Peyer's patch (tissue), 4 donors: ENCODE measurements around the gene AFDN. TPM values are rescaled to one million over a fixed set of nuclear protein-coding genes. Genes with fewer than 3 reads are reported as not detected.

Experiments
- DNase-seq, 3 donors: peaks; one replicate each; pipeline ENCODE4 v3.0.0-alpha.2; 2017 to 2019
- H3K27ac ChIP-seq, 4 donors: fragments of 200-600 bp; sonication (generic); one replicate each; pipeline ENCODE4 v1.5.1; 2016 to 2019
- H3K27me3 ChIP-seq, 2 donors: fragments of 200-600 bp; sonication (generic); one replicate each; pipeline ENCODE4 v1.5.1; 2019
- H3K36me3 ChIP-seq, 3 donors: fragments of 200-600 bp; sonication (generic); one replicate each; pipeline ENCODE4 v1.5.1; 2016 to 2019
- H3K4me1 ChIP-seq, 4 donors: fragments of 200-600 bp; sonication (generic); one replicate each; pipeline ENCODE4 v1.5.1; 2016 to 2019
- H3K4me3 ChIP-seq, 4 donors: fragments of 200-600 bp; sonication (generic); 1 replicate in 3 of 4; 2 replicates in 1 of 4; pipeline ENCODE4 v1.5.1; 2016 to 2019; ENCODE audit warnings: mild to moderate bottlenecking in 1 of 4
- H3K9me3 ChIP-seq, 4 donors: fragments of 200-600 bp; sonication (generic); one replicate each; pipeline ENCODE4 v1.5.1; 2016 to 2019; ENCODE audit warnings: mild to moderate bottlenecking in 1 of 4
- POLR2A ChIP-seq, 2 donors: fragments of 450-650 bp; IDR thresholded peaks; one replicate each; pipeline ENCODE4 v1.5.1; 2017; ENCODE audit warnings: antibody characterized with exemption in 2 of 2, mild to moderate bottlenecking in 2 of 2, moderate library complexity in 2 of 2
- total RNA-seq, 4 donors: library from RNA; depleted of rRNA; stranded (reverse); fragments of >200 nt; gene quantifications; one replicate each; pipeline ENCODE4 v1.1.0, GENCODE V29; 2016
- TF ChIP-seq, protein P1 (sequence below), 6 experiments: fragments of 450-650 bp in 4 of 6; fragments of 200-600 bp in 2 of 6; sonication (generic) in 1 of 6; IDR thresholded peaks; one replicate each; pipeline ENCODE4 v1.5.1; 2017 to 2019; ENCODE audit warnings: antibody characterized with exemption in 6 of 6, mild to moderate bottlenecking in 3 of 6, moderate library complexity in 1 of 6

The AFDN gene
- total RNA-seq, 4 donors from 2014 or later: 265 to 326 (median 313) TPM

DNA sequence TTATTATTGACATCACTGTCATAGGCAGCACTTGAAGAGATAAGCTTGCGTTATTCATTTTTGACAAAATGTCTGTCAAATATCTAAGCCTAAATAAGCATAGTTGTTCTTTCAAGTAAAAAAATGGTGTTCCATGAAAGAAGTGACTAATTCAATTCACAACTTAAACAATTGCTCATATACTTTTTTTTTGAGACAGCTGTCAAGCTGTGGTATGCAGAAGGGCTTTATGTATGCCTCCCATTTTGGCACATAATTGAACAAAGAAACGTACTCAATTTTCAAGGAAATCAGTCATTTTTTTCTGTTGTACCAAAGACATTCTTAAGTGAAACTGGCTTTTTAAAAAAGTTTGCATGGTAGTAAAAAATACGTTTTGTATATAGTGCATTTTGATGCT, 8.5 kb downstream of the AFDN start:
- H3K27me3 ChIP-seq: no peaks in the 10 kb centered on the region
- no peaks in the 10 kb centered on the region for H3K36me3 ChIP-seq
- TF ChIP-seq POLR2A (IDR thresholded peaks at IDR 0.05): no peak
- TF ChIP-seq, protein P1, sequence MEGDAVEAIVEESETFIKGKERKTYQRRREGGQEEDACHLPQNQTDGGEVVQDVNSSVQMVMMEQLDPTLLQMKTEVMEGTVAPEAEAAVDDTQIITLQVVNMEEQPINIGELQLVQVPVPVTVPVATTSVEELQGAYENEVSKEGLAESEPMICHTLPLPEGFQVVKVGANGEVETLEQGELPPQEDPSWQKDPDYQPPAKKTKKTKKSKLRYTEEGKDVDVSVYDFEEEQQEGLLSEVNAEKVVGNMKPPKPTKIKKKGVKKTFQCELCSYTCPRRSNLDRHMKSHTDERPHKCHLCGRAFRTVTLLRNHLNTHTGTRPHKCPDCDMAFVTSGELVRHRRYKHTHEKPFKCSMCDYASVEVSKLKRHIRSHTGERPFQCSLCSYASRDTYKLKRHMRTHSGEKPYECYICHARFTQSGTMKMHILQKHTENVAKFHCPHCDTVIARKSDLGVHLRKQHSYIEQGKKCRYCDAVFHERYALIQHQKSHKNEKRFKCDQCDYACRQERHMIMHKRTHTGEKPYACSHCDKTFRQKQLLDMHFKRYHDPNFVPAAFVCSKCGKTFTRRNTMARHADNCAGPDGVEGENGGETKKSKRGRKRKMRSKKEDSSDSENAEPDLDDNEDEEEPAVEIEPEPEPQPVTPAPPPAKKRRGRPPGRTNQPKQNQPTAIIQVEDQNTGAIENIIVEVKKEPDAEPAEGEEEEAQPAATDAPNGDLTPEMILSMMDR (IDR thresholded peaks at IDR 0.05): no peak
- H3K4me1 ChIP-seq: peaks cover 0 to 40% (median 0%) of the 10 kb centered on the region in 4 donors
- H3K27ac ChIP-seq: no peak overlapping the region
- no peak for DNase-seq
- no peaks in the 10 kb centered on the region for H3K9me3 ChIP-seq
- H3K4me3 ChIP-seq: no peak overlapping the region

DNA sequence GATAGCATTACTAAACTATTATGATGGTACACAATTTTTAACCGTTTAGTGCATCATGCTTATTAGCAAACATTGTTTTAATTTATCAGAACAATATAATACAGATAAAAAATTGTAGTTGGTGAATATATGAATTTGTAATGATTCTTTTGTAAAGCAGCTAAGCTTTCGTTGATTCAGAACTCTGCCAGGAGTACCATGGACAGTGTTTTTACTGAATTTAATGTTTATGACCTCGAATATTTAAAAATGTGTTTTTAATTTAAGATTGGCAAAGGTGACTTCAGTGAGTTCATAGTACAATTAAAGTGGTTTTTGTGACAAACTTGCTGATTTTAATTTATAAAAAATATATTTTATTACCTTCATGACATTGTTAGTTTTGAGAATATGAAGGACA, 10.0 kb downstream of the AFDN start:
- no peaks in the 10 kb centered on the region for H3K27me3 ChIP-seq
- DNase-seq: no peak
- no peak overlapping the region for H3K27ac ChIP-seq
- TF ChIP-seq, protein P1 (IDR thresholded peaks at IDR 0.05): no peak
- TF ChIP-seq POLR2A (IDR thresholded peaks at IDR 0.05): no peak
- no peaks in the 10 kb centered on the region for H3K36me3 ChIP-seq
- H3K4me1 ChIP-seq: peaks cover 0 to 52% (median 0%) of the 10 kb centered on the region in 4 donors
- H3K9me3 ChIP-seq: no peaks in the 10 kb centered on the region
- H3K4me3 ChIP-seq: no peak overlapping the region

DNA sequence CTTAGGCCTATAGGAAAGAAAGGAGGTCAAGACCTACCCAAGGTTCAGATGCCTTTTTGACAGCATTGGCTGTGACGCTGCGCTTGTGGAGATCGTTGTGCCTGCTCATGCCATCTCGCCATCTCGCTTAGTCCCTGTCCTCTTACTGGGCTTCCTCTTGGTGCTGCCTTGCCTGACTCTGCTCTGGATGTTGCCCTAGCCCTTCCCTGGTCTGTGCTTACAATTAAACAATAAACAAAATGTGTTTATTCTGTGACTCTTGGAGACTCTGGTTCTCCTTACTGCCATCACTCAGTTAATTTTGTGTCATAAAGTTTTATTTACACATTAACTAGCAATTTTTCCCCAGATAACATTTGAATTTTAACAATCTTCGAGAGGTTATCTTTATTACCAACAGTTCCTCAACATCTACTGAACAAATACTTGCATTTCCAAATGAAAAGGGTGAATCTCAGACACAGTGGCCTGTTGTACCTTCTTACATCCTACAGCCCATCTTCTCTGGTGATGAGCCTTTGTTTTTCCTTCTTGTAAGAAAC, 11.6 kb downstream of the AFDN start:
- no peak for DNase-seq
- H3K27me3 ChIP-seq: no peaks in the 10 kb centered on the region
- H3K9me3 ChIP-seq: no peaks in the 10 kb centered on the region
- H3K36me3 ChIP-seq: no peaks in the 10 kb centered on the region
- no peak for TF ChIP-seq POLR2A (IDR thresholded peaks at IDR 0.05)
- TF ChIP-seq, protein P1 (IDR thresholded peaks at IDR 0.05): no peak
- H3K27ac ChIP-seq: no peak overlapping the region
- H3K4me3 ChIP-seq: no peak overlapping the region
- peaks cover 0 to 46% (median 0%) of the 10 kb centered on the region in 4 donors for H3K4me1 ChIP-seq

DNA sequence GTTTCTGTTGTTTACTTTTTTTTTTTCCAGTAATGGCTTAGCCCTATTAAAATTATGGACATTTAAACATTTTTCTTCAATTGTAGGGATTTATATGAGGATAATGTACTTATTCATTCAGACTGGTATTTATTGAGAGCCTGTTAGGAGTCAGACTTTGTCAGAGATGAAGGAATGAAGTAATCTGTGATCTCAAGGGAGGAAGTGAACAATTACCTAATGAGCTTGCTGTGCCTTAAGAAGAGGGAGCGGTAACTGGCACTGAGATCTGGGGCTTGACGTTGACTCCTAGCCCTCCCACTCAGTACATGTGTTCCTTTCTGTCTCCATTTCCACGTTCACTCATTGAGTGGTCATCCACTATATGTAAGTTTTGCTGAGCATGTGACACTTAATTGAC, 12.6 kb downstream of the AFDN start:
- DNase-seq: no peak
- TF ChIP-seq, protein P1 (IDR thresholded peaks at IDR 0.05): no peak
- TF ChIP-seq POLR2A (IDR thresholded peaks at IDR 0.05): no peak
- Histone ChIP-seq H3K9me3 (no peaks in the 10 kb centered on the region), H3K27me3 (no peaks in the 10 kb centered on the region), H3K4me3 (no peak overlapping the region), H3K36me3 (no peaks in the 10 kb centered on the region), H3K27ac (no peak overlapping the region), H3K4me1 (peaks cover 0 to 42% (median 0%) of the 10 kb centered on the region in 4 donors)

DNA sequence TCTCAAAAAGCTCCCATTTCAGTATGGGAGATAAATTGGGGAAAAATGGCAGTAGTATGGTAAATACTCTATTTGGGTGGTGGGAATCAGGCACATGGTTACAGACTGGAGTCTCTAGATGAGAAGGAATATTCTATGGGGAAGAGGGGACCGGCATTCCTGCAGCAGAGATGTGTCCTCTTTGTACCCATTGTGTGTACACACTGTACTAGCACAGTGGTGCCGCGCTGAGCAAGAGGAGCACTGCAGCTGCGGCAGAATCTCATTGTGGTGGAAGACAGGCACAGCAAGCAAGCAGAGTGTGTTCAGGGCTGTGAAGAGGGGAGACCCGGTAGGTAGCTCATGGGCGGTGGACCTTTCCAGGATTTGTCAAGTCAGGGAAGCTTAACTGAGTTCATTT, 13.0 kb downstream of the AFDN start:
- TF ChIP-seq, protein P1 (IDR thresholded peaks at IDR 0.05): no peak
- TF ChIP-seq POLR2A (IDR thresholded peaks at IDR 0.05): no peak
- Histone ChIP-seq H3K4me3 (no peak overlapping the region), H3K27ac (peak overlapping the region in 1 of 4 donors; percentile 48), H3K9me3 (no peaks in the 10 kb centered on the region), H3K27me3 (no peaks in the 10 kb centered on the region), H3K36me3 (no peaks in the 10 kb centered on the region), H3K4me1 (peaks cover 0 to 42% (median 0%) of the 10 kb centered on the region in 4 donors)
- no peak for DNase-seq

DNA sequence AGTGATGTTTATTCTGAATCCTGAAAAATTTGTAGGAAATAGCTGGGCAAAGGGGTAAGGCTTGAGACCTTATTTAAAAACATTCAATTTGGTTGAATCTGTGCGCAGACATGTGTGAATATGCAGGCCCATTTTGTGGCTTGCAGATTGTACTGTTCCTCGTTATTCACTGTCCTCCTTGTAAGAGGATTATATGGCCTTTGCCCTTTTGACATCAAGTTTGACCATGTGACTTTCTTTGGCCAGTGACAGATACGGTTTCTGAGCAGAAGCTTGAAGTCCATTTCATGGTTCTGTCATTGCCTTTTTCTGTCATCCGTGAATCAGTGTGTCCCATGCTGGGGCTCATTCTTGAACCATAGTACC, 13.4 kb downstream of the AFDN start:
- Histone ChIP-seq H3K36me3 (no peaks in the 10 kb centered on the region), H3K27me3 (no peaks in the 10 kb centered on the region), H3K4me3 (no peak overlapping the region), H3K9me3 (no peaks in the 10 kb centered on the region), H3K27ac (peak overlapping the region in 2 of 4 donors; percentile 9 to 48), H3K4me1 (peaks cover 0 to 42% (median 0%) of the 10 kb centered on the region in 4 donors)
- DNase-seq: peak in 1 of 3 donors; percentile 65
- no peak for TF ChIP-seq POLR2A (IDR thresholded peaks at IDR 0.05)
- TF ChIP-seq, protein P1 (IDR thresholded peaks at IDR 0.05): no peak
